HuH-7 (cell line): ENCODE measurements around the gene EN2.

Source experiments
- DNase-seq: peaks from one replicate; pipeline ENCODE4 v3.0.0; 2011; ENCODE audit warnings: low spot score

The EN2 gene

GRCh38 chr7:155508376-155509358, 50.7 kb downstream of the EN2 start:
- DNase-seq, result no peak

- no peak for DNase-seq
These were observed 51.4 kb downstream of the EN2 start for GRCh38 chr7:155509359-155509724.

- DNase-seq, result no peak
These were observed 52.0 kb downstream of the EN2 start for GRCh38 chr7:155509725-155510551.

GRCh38 chr7:155510975-155511701, 53.2 kb downstream of the EN2 start:
- DNase-seq, result no peak

- DNase-seq, result no peak
These were observed 53.7 kb downstream of the EN2 start for GRCh38 chr7:155511702-155511996.

GRCh38 chr7:155512246-155512887, 54.4 kb downstream of the EN2 start:
- DNase-seq, result no peak

GRCh38 chr7:155513543-155514285, 55.8 kb downstream of the EN2 start:
- no peak for DNase-seq

- DNase-seq, result no peak
These were observed 56.4 kb downstream of the EN2 start for GRCh38 chr7:155514296-155514695.
